SU-DHL-6 (cell line): ENCODE data around the gene EFNA5.

Experiments
- EZH2phosphoT487 ChIP-seq: fragments of 200-600 bp; sonication (generic), shearing (Covaris generic); conservative IDR thresholded peaks from 2 replicates; pipeline ENCODE4 v1.6.1; 2018; ENCODE audit warnings: mild to moderate bottlenecking, antibody characterized with exemption, low read length, moderate library complexity, mixed read lengths
- TF ChIP-seq, protein P1 (sequence below): fragments of 200-600 bp; sonication (generic); IDR thresholded peaks from one replicate; pipeline ENCODE4 v1.5.1; 2017; ENCODE audit warnings: antibody characterized with exemption, mild to moderate bottlenecking, low read length, moderate library complexity; ENCODE audit not compliant: insufficient read depth, poor library complexity, severe bottlenecking

- TF ChIP-seq, protein P1, sequence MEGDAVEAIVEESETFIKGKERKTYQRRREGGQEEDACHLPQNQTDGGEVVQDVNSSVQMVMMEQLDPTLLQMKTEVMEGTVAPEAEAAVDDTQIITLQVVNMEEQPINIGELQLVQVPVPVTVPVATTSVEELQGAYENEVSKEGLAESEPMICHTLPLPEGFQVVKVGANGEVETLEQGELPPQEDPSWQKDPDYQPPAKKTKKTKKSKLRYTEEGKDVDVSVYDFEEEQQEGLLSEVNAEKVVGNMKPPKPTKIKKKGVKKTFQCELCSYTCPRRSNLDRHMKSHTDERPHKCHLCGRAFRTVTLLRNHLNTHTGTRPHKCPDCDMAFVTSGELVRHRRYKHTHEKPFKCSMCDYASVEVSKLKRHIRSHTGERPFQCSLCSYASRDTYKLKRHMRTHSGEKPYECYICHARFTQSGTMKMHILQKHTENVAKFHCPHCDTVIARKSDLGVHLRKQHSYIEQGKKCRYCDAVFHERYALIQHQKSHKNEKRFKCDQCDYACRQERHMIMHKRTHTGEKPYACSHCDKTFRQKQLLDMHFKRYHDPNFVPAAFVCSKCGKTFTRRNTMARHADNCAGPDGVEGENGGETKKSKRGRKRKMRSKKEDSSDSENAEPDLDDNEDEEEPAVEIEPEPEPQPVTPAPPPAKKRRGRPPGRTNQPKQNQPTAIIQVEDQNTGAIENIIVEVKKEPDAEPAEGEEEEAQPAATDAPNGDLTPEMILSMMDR = no peak
- TF ChIP-seq EZH2phosphoT487 = no peak
Measured at GRCh38 chr5:107544476-107544875, 126.3 kb downstream of the EFNA5 start.
